Dedifferentiated amniotic fluid mesenchymal stem cell (primary cell): Measurements from ENCODE around the gene COX10.
"Not testable (repeated sequence)": the region's sequence is repeated elsewhere in the genome, so short reads cannot be mapped to it uniquely, and the experiment has no call there.

ENCODE experiments used
- DNase-seq: peaks from one replicate; pipeline ENCODE4 v3.0.0-alpha.2; 2016; ENCODE audit errors: extremely low spot score

COX10 gene

GRCh38 chr17:14204546-14204945 lies 135.2 kb downstream of the COX10 start:
- DNase-seq, result no peak

GRCh38 chr17:14205380-14205779 lies 136.1 kb downstream of the COX10 start:
- no peak for DNase-seq

- DNase-seq, result no peak
Measured at GRCh38 chr17:14205992-14206461, 136.7 kb downstream of the COX10 start.

DNA sequence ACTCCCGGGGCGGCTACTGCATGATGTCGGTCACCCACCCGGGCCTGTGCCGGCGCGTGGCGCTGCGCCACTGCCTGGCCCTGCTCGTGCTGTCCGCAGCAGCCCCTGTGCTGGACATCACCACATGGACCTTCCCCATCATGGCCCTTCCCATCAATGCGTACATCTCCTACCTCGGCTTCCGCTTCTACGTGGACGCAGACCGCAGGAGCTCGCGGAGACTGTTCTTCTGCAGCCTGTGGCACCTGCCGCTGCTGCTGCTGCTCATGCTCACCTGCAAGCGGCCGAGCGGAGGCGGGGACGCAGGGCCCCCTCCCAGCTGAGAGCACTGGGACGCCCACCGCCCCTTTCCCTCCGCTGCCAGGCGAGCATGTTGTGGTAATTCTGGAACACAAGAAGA lies 137.6 kb downstream of the COX10 start:
- DNase-seq, result no peak

DNA sequence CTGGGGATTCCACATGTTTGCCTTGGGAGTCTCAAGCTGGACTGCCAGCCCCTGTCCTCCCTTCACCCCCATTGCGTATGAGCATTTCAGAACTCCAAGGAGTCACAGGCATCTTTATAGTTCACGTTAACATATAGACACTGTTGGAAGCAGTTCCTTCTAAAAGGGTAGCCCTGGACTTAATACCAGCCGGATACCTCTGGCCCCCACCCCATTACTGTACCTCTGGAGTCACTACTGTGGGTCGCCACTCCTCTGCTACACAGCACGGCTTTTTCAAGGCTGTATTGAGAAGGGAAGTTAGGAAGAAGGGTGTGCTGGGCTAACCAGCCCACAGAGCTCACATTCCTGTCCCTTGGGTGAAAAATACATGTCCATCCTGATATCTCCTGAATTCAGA lies 138.5 kb downstream of the COX10 start:
- DNase-seq, result no peak

- DNase-seq, result no peak
Measured at GRCh38 chr17:14209215-14209614, 139.9 kb downstream of the COX10 start.

GRCh38 chr17:14211246-14211645 lies 141.9 kb downstream of the COX10 start:
- DNase-seq, result no peak

GRCh38 chr17:14211801-14212200 lies 142.5 kb downstream of the COX10 start:
- DNase-seq, result no peak

DNA sequence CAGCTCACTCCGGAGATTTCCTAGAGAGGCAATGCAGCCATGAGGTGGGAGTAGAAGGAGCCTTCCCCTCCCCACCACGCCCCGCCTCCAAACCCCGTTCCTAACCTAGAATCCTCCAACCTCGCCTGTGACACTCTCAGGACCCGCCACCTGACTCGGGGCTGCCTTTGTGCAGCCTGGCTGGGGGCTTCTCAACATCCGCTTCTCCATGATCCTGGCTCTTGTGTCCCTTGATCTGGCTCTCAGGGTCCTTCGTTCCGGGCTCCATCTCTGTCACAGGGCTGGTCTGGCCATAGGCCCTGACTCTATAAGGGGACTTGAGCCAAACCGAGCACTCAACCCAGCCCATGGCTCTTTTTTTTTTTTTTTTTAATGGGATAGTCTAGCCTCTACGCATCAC lies 143.1 kb downstream of the COX10 start:
- DNase-seq, result no peak

DNA sequence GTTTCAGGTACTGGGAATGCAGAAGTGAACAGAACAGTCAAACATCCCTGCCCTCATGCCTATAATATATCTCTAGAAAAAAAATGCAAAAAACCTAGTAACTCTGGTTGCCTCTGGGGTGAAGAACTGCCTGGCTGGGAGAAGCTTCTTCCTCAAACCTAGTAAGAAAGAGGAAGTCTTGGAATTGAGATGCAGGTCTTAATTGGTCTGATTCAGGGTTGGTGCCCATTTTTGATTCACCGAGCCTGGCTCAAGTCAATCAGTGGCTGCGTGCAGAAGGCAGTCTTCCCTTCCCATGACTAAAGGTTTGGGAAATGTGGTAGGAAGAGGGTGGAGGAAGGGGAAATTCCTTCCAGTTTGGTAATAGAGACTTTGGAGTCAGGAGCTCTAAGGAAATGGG lies 145.0 kb downstream of the COX10 start:
- no peak for DNase-seq

DNA sequence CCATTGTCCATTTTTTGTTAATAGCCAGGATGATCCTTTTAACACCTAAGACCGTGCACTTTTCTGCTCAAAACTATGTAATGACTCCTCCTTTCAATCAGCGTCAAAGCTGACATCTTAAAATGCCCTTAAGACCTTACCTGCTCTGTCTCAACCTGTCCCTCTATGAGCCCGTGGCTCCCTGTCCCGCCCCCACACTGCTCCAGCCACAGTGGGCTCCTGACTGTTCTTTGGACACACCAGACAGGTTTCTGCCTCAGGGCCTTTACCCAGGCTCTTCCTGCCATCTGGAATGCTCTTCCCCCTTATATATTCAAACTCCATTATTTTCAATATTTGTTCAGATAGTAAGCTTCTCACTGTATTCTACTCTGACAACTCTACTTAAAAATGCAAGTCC lies 153.3 kb downstream of the COX10 start:
- DNase-seq, result no peak

- no peak for DNase-seq
Measured at GRCh38 chr17:14225254-14225980, 156.1 kb downstream of the COX10 start.

DNA sequence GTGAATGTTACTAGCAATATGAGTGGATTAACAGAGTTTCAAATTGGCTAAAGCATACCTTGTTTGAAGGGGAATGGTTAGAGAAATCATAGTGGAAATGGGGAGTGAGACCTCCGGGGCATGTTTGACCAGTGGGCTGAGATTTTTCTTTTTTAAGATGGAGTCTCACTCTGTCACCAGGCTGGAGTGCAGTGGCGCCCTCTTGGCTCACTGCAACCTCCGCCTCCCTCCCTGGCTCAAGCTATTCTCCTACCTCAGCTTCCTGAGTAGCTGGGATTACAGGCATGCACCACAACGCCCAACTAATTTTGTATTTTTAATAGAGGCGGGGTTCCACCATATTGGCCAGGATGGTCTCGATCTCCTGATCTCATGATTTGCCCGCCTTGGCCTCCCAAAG lies 157.7 kb downstream of the COX10 start:
- no peak for DNase-seq

GRCh38 chr17:14228903-14229302 lies 159.6 kb downstream of the COX10 start:
- no peak for DNase-seq

GRCh38 chr17:14231187-14231586 lies 161.9 kb downstream of the COX10 start:
- DNase-seq, result not testable (repeated sequence)

DNA sequence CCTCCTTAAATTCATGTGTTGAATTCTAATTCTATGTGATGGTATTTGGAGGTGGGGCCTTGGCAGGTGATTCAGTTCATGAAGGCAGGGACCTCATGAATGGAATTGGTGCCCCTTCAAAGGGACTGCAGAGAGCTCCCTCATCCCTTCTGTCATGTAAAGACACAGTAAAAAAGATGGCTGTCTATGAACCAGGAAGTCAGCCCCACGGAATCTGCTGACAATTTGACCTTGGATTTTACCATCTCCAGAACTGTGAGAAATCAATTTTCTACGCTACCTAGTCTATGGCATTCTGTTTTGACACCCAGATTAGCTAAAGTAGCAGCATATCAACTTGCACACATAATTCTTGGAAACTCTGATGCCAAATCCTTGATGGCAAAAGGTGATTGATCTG lies 165.7 kb downstream of the COX10 start:
- DNase-seq, result not testable (repeated sequence)

- DNase-seq, result not testable (repeated sequence)
Measured at GRCh38 chr17:14236032-14236431, 166.7 kb downstream of the COX10 start.

DNA sequence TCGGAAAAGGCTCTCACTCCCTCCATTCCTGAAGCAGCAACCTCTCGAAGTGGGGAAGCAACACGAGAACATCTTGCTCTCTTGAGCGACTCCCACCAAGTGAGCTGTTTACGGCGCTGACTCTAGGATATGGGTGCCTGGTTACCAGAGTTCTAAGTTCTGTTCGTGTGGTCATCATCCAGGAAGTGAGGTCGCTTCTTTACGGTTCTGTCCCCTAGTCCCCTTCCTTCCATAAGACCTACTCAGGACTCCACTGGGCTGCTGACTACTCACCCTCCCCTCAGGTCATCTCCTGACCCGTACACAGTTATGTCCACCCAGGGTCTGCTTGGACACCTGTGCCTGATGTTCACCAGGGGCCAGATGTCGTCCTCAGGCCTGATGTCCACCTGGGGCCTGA lies 167.5 kb downstream of the COX10 start, which contains the start of gene CDRT15:
TSS of gene CDRT15 (minus strand) at position 101 of the 400 bp plus-strand sequence. CDS start at position 72, 29 bp downstream.
- DNase-seq, result not testable (repeated sequence)

DNA sequence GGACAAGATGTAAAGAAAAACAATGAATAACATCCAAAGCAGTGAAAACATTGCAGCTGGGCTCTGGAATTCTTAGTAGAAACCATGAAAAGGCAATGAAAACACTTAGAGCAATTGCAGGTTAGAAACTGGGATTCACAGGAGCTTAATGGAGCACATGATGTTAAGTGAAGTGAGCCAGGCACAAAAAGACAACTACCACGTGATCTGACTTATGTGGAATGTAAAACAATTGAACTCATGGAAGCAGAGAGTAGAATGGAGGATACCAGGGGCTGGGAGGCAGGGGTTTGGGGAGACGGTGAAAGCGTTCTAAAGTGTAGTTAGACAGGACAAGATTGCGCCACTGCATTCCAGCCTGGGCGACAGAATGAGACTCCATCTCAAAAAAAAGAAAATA lies 170.0 kb downstream of the COX10 start:
- not testable (repeated sequence) for DNase-seq

- DNase-seq, result no peak
Measured at GRCh38 chr17:14245002-14245401, 175.7 kb downstream of the COX10 start.

- DNase-seq, result no peak
Measured at GRCh38 chr17:14245629-14246028, 176.3 kb downstream of the COX10 start.
